ENCODE results near the gene KRTAP5-5. TPM values are rescaled to one million over a fixed set of nuclear protein-coding genes. Genes with fewer than 3 reads are reported as not detected.
"Not testable (repeated sequence)": the region's sequence is repeated elsewhere in the genome, so short reads cannot be mapped to it uniquely, and the experiment has no call there.

KRTAP5-5 gene
- total and polyA plus RNA-seq, 2 donors (not counting 1 experiment from before 2014, with no cell fraction given): not detected

- DNase-seq (ENCODE audit: low read depth in 2 of 2): no peak
- Histone ChIP-seq H2AFZ (ENCODE audit: low read length) (no peak overlapping the region), H3K27me3 (ENCODE audit: control insufficient read depth, insufficient read depth, low read length) (no peaks in the 10 kb centered on the region), H3K9me3 (ENCODE audit: control insufficient read depth, insufficient read depth, low read depth, low read length) (no peaks in the 10 kb centered on the region), H3K36me3 (ENCODE audit: control insufficient read depth, insufficient read depth, low read length) (no peaks in the 10 kb centered on the region), H3K9ac (ENCODE audit: insufficient read depth, low read length) (no peak overlapping the region), H3K4me1 (ENCODE audit: control insufficient read depth, extremely low read depth, insufficient read depth, low read length) (no peaks in the 10 kb centered on the region), H3K79me2 (ENCODE audit: control insufficient read depth, insufficient read depth, low read length) (no peaks in the 10 kb centered on the region), H3K4me2 (ENCODE audit: extremely low read depth, insufficient read depth, low read length) (no peak overlapping the region), H3K27ac (ENCODE audit: insufficient read depth, low read length) (no peak overlapping the region), H4K20me1 (ENCODE audit: control insufficient read depth, extremely low read depth, insufficient read depth, low read length) (no peaks in the 10 kb centered on the region), H3K4me3 (replicated peaks in 1 of 4; ENCODE audit: control extremely low read depth in 1 of 4, insufficient read depth in 1 of 4, low read depth in 3 of 4, low read length in 4 of 4) (no peak overlapping the region)
- no peak for TF ChIP-seq EZH2 (IDR thresholded peaks at IDR 0.05; ENCODE audit: low read length, missing control alignments)
- no peak for TF ChIP-seq CTCF (conservative IDR thresholded peaks at IDR 0.05 in 1 of 2, IDR thresholded peaks at IDR 0.05 in 1 of 2; ENCODE audit: low read depth in 1 of 2, low read length in 2 of 2)
Measured at GRCh38 chr11:1668911-1669473, 39.4 kb downstream of the KRTAP5-5 start.

- Histone ChIP-seq H3K79me2 (ENCODE audit: control insufficient read depth, insufficient read depth, low read length) (no peaks in the 10 kb centered on the region), H3K4me2 (ENCODE audit: extremely low read depth, insufficient read depth, low read length) (no peak overlapping the region), H3K27ac (ENCODE audit: insufficient read depth, low read length) (no peak overlapping the region), H3K9ac (ENCODE audit: insufficient read depth, low read length) (no peak overlapping the region), H3K4me3 (replicated peaks in 1 of 4; ENCODE audit: control extremely low read depth in 1 of 4, insufficient read depth in 1 of 4, low read depth in 3 of 4, low read length in 4 of 4) (no peak overlapping the region), H3K27me3 (ENCODE audit: control insufficient read depth, insufficient read depth, low read length) (peaks cover 2% of the 10 kb centered on the region), H3K9me3 (ENCODE audit: control insufficient read depth, insufficient read depth, low read depth, low read length) (no peaks in the 10 kb centered on the region), H3K36me3 (ENCODE audit: control insufficient read depth, insufficient read depth, low read length) (no peaks in the 10 kb centered on the region), H4K20me1 (ENCODE audit: control insufficient read depth, extremely low read depth, insufficient read depth, low read length) (no peaks in the 10 kb centered on the region), H2AFZ (ENCODE audit: low read length) (no peak overlapping the region), H3K4me1 (ENCODE audit: control insufficient read depth, extremely low read depth, insufficient read depth, low read length) (no peaks in the 10 kb centered on the region)
- DNase-seq (ENCODE audit: low read depth in 2 of 2): no peak
- TF ChIP-seq CTCF (conservative IDR thresholded peaks at IDR 0.05 in 1 of 2, IDR thresholded peaks at IDR 0.05 in 1 of 2; ENCODE audit: low read depth in 1 of 2, low read length in 2 of 2): no peak
- no peak for TF ChIP-seq EZH2 (IDR thresholded peaks at IDR 0.05; ENCODE audit: low read length, missing control alignments)
Measured at GRCh38 chr11:1669546-1670218, 40.1 kb downstream of the KRTAP5-5 start.

- H3K4me1 ChIP-seq (ENCODE audit: control insufficient read depth, extremely low read depth, insufficient read depth, low read length); H3K9me3 ChIP-seq (ENCODE audit: control insufficient read depth, insufficient read depth, low read depth, low read length); H3K79me2 ChIP-seq (ENCODE audit: control insufficient read depth, insufficient read depth, low read length); H2AFZ ChIP-seq (ENCODE audit: low read length); H3K4me2 ChIP-seq (ENCODE audit: extremely low read depth, insufficient read depth, low read length); DNase-seq (ENCODE audit: low read depth in 2 of 2); H3K27ac ChIP-seq (ENCODE audit: insufficient read depth, low read length); H3K4me3 ChIP-seq (replicated peaks in 1 of 4; ENCODE audit: control extremely low read depth in 1 of 4, insufficient read depth in 1 of 4, low read depth in 3 of 4, low read length in 4 of 4); H3K27me3 ChIP-seq (ENCODE audit: control insufficient read depth, insufficient read depth, low read length); H3K9ac ChIP-seq (ENCODE audit: insufficient read depth, low read length); H3K36me3 ChIP-seq (ENCODE audit: control insufficient read depth, insufficient read depth, low read length); H4K20me1 ChIP-seq (ENCODE audit: control insufficient read depth, extremely low read depth, insufficient read depth, low read length): not testable (repeated sequence)
Measured at GRCh38 chr11:1670457-1670856, 40.9 kb downstream of the KRTAP5-5 start.

Data from fibroblast of lung (primary cell).